T47D (cell line): Measurements from ENCODE around the gene BABAM2.
"Not testable (repeated sequence)": the region's sequence is repeated elsewhere in the genome, so short reads cannot be mapped to it uniquely, and the experiment has no call there.

Experiments
- DNase-seq, 2 experiments: peaks; one replicate each; pipeline versions ENCODE4 v3.0.0 to v3.0.0-alpha.2; 2011 to 2012; ENCODE audit warnings: low read depth in 1 of 2, low spot score in 1 of 2
- JUND ChIP-seq: IDR thresholded peaks from 2 replicates; pipeline ENCODE4 v1.6.1; 2012; ENCODE audit warnings: low read depth
- in situ Hi-C: cut with HindIII; loops from 2 replicates; pipeline ENCODE4 v1.10.0; 2016; ENCODE audit warnings: low sequenced_read_pairs, low pct_unique_long_range_greater_than_20kb

The BABAM2 gene

GRCh38 chr2:28327956-28328922, 437.7 kb downstream of the BABAM2 start:
- no peak for DNase-seq
- in situ Hi-C loops, result no loop called here
- no peak for TF ChIP-seq JUND

- in situ Hi-C loops, result no loop called here
- DNase-seq, result no peak
- no peak for TF ChIP-seq JUND
Observed at GRCh38 chr2:28329184-28329583, 438.7 kb downstream of the BABAM2 start.

- in situ Hi-C loops, result not testable (repeated sequence)
Observed at GRCh38 chr2:28330722-28331121, 440.2 kb downstream of the BABAM2 start.

GRCh38 chr2:28331797-28332196, 441.3 kb downstream of the BABAM2 start:
- in situ Hi-C loops, DNase-seq: not testable (repeated sequence)

More at GRCh38 chr2:28330722-28331121, 440.2 kb downstream of the BABAM2 start:
- DNase-seq, result not testable (repeated sequence)

GRCh38 chr2:28332696-28333095, 442.2 kb downstream of the BABAM2 start:
- in situ Hi-C loops, result no loop called here
- DNase-seq, result no peak
- TF ChIP-seq JUND, result no peak

- in situ Hi-C loops, result no loop called here
- DNase-seq, result no peak
- no peak for TF ChIP-seq JUND
Observed at GRCh38 chr2:28333606-28334526, 443.3 kb downstream of the BABAM2 start.

- no peak for DNase-seq
- in situ Hi-C loops, result no loop called here
- TF ChIP-seq JUND, result no peak
Observed at GRCh38 chr2:28334527-28334894, 444.0 kb downstream of the BABAM2 start.

- DNase-seq, in situ Hi-C loops: not testable (repeated sequence)
Observed at GRCh38 chr2:28335265-28335664, 444.7 kb downstream of the BABAM2 start.

- no peak for DNase-seq
- in situ Hi-C loops, result no loop called here
- no peak for TF ChIP-seq JUND
Observed at GRCh38 chr2:28335666-28336065, 445.1 kb downstream of the BABAM2 start.

GRCh38 chr2:28336264-28336980, 445.9 kb downstream of the BABAM2 start:
- in situ Hi-C loops, result no loop called here
- no peak for DNase-seq
- TF ChIP-seq JUND, result no peak

- in situ Hi-C loops, result no loop called here
- no peak for DNase-seq
- no peak for TF ChIP-seq JUND
Observed at GRCh38 chr2:28336982-28337627, 446.6 kb downstream of the BABAM2 start.
